ENCODE results near the gene SP2.

Gene SP2

GRCh38 chr17:47889734-47890529 lies 6.1 kb upstream of the SP2 start:
- DNase-seq (ENCODE audit: low read depth): no peak

GRCh38 chr17:47891545-47892088 lies 4.4 kb upstream of the SP2 start:
- DNase-seq (ENCODE audit: low read depth): no peak

GRCh38 chr17:47894498-47895346 lies 1.3 kb upstream of the SP2 start:
- no peak for DNase-seq (ENCODE audit: low read depth)

- DNase-seq (ENCODE audit: low read depth): no peak
These were observed 635 bp upstream of the SP2 start for GRCh38 chr17:47895347-47895855.

GRCh38 chr17:47896672-47897490 lies 845 bp downstream of the SP2 start:
- DNase-seq (ENCODE audit: low read depth): no peak

- no peak for DNase-seq (ENCODE audit: low read depth)
These were observed 1.5 kb downstream of the SP2 start for GRCh38 chr17:47897561-47897960.

GRCh38 chr17:47898241-47898640 lies 2.2 kb downstream of the SP2 start:
- DNase-seq (ENCODE audit: low read depth): no peak

GRCh38 chr17:47899643-47900042 lies 3.6 kb downstream of the SP2 start:
- DNase-seq (ENCODE audit: low read depth): no peak

- DNase-seq (ENCODE audit: low read depth): no peak
These were observed 5.4 kb downstream of the SP2 start for GRCh38 chr17:47901423-47901822.

GRCh38 chr17:47902039-47902744 lies 6.2 kb downstream of the SP2 start:
- no peak for DNase-seq (ENCODE audit: low read depth)

GRCh38 chr17:47905221-47905733 lies 9.2 kb downstream of the SP2 start:
- DNase-seq (ENCODE audit: low read depth): peak; percentile 79

- no peak for DNase-seq (ENCODE audit: low read depth)
These were observed 10.4 kb downstream of the SP2 start for GRCh38 chr17:47906443-47906842.

- DNase-seq (ENCODE audit: low read depth): no peak
These were observed 12.0 kb downstream of the SP2 start for GRCh38 chr17:47907932-47908562.

- no peak for DNase-seq (ENCODE audit: low read depth)
These were observed 17.0 kb downstream of the SP2 start for GRCh38 chr17:47913050-47913449.

GRCh38 chr17:47914306-47914948 lies 18.4 kb downstream of the SP2 start:
- no peak for DNase-seq (ENCODE audit: low read depth)

- no peak for DNase-seq (ENCODE audit: low read depth)
These were observed 19.9 kb downstream of the SP2 start for GRCh38 chr17:47915776-47916398.

GRCh38 chr17:47916489-47917208 lies 20.6 kb downstream of the SP2 start:
- DNase-seq (ENCODE audit: low read depth): no peak

GRCh38 chr17:47917581-47917980 lies 21.5 kb downstream of the SP2 start:
- no peak for DNase-seq (ENCODE audit: low read depth)

- no peak for DNase-seq (ENCODE audit: low read depth)
These were observed 22.0 kb downstream of the SP2 start for GRCh38 chr17:47918006-47918405.

Measured in GM04504 (cell line).